CD14-positive monocyte (primary cell): ENCODE data around the gene SPRY1. TPM values are rescaled to one million over a fixed set of nuclear protein-coding genes. Genes with fewer than 3 reads are reported as not detected.

ENCODE experiments used
- DNase-seq, 3 donors: peaks; one replicate each; pipeline ENCODE4 v3.0.0-alpha.2; 2011 to 2022
- H2AFZ ChIP-seq: 2 replicates; pipeline ENCODE4 v1.6.0; 2012; ENCODE audit warnings: mild to moderate bottlenecking, low read depth, low read length, inconsistent platforms; ENCODE audit not compliant: insufficient read depth, poor library complexity, severe bottlenecking
- H3K27ac ChIP-seq, 2 donors: 1 replicate in 1 of 2; 2 replicates in 1 of 2; pipeline ENCODE4 v1.5.1; 2012 to 2013; ENCODE audit warnings: low read length in 2 of 2, control low read depth in 1 of 2, inconsistent platforms in 1 of 2, low read depth in 1 of 2, mild to moderate bottlenecking in 1 of 2
- H3K27me3 ChIP-seq, 2 donors: one replicate each; pipeline versions ENCODE4 v1.6.0 to v1.6.1; 2011 to 2013; ENCODE audit warnings: low read length in 2 of 2; ENCODE audit not compliant: control insufficient read depth in 2 of 2, insufficient read depth in 2 of 2
- H3K36me3 ChIP-seq, 2 donors: replicated peaks in 1 of 2; 1 replicate in 1 of 2; 2 replicates in 1 of 2; pipeline versions ENCODE4 v1.5.1 to v1.6.1; 2012 to 2013; ENCODE audit warnings: low read length in 2 of 2, control low read depth in 1 of 2, inconsistent platforms in 1 of 2, mild to moderate bottlenecking in 1 of 2; ENCODE audit not compliant: insufficient read depth in 2 of 2, control insufficient read depth in 1 of 2
- H3K4me1 ChIP-seq, 2 donors: 1 replicate in 1 of 2; 2 replicates in 1 of 2; pipeline versions ENCODE4 v1.5.1 to v1.6.1; 2012 to 2013; ENCODE audit warnings: low read length in 2 of 2, control low read depth in 1 of 2, inconsistent platforms in 1 of 2, mild to moderate bottlenecking in 1 of 2, moderate library complexity in 1 of 2; ENCODE audit not compliant: insufficient read depth in 2 of 2, control insufficient read depth in 1 of 2
- H3K4me2 ChIP-seq: replicated peaks from 2 replicates; pipeline ENCODE3; 2012; ENCODE audit warnings: low read length, moderate library complexity, mild to moderate bottlenecking; ENCODE audit not compliant: poor library complexity, severe bottlenecking; ENCODE audit errors: extremely low read depth
- H3K4me3 ChIP-seq, 3 experiments: fragments of 200-600 bp in 1 of 3; sonication (generic) in 1 of 3; replicated peaks in 1 of 3; 1 replicate in 2 of 3; 2 replicates in 1 of 3; pipeline ENCODE4 v1.5.1; 2011 to 2013; ENCODE audit warnings: low read length in 3 of 3, mild to moderate bottlenecking in 3 of 3, control low read depth in 2 of 3, low read depth in 2 of 3, inconsistent platforms in 1 of 3, moderate library complexity in 1 of 3
- H3K79me2 ChIP-seq: 2 replicates; pipeline ENCODE4 v1.6.0; 2012; ENCODE audit warnings: mild to moderate bottlenecking, control low read depth, inconsistent platforms, low read length, moderate library complexity; ENCODE audit not compliant: insufficient read depth
- H3K9ac ChIP-seq: 2 replicates; pipeline ENCODE4 v1.6.0; 2017; ENCODE audit warnings: low read length, mild to moderate bottlenecking; ENCODE audit not compliant: insufficient read depth, poor library complexity, severe bottlenecking
- H3K9me3 ChIP-seq, 2 donors: replicated peaks in 1 of 2; 1 replicate in 1 of 2; 2 replicates in 1 of 2; pipeline versions ENCODE4 v1.5.1 to v1.6.1; 2012 to 2013; ENCODE audit warnings: low read length in 2 of 2, control low read depth in 1 of 2; ENCODE audit not compliant: control insufficient read depth in 1 of 2, insufficient read depth in 1 of 2
- H4K20me1 ChIP-seq: 2 replicates; pipeline ENCODE4 v1.6.0; 2012; ENCODE audit warnings: mild to moderate bottlenecking, low read length, control low read depth, moderate library complexity; ENCODE audit not compliant: insufficient read depth
- H3K27ac Mint-ChIP-seq, 7 donors: one replicate each; pipeline ENCODE4 v1.8.0; 2020; ENCODE audit warnings: mild to moderate bottlenecking in 7 of 7, mixed read lengths in 7 of 7, moderate library complexity in 6 of 7, inconsistent platforms in 2 of 7
- H3K27me3 Mint-ChIP-seq, 3 donors: one replicate each; pipeline ENCODE4 v1.8.0; 2021 to 2022; ENCODE audit warnings: low read depth in 3 of 3, mild to moderate bottlenecking in 3 of 3, mixed read lengths in 3 of 3, moderate library complexity in 3 of 3, inconsistent platforms in 1 of 3
- H3K36me3 Mint-ChIP-seq, 2 donors: one replicate each; pipeline ENCODE4 v1.8.0; 2020; ENCODE audit warnings: mixed read lengths in 2 of 2, inconsistent platforms in 1 of 2, mild to moderate bottlenecking in 1 of 2
- H3K4me1 Mint-ChIP-seq: one replicate; pipeline ENCODE4 v1.8.0; 2020; ENCODE audit warnings: mild to moderate bottlenecking, mixed read lengths
- H3K4me3 Mint-ChIP-seq, 2 donors: one replicate each; pipeline ENCODE4 v1.8.0; 2020; ENCODE audit warnings: mild to moderate bottlenecking in 2 of 2, mixed read lengths in 2 of 2, moderate library complexity in 1 of 2
- H3K9me3 Mint-ChIP-seq, 7 donors: one replicate each; pipeline ENCODE4 v1.8.0; 2020 to 2022; ENCODE audit warnings: mixed read lengths in 7 of 7, mild to moderate bottlenecking in 6 of 7, moderate library complexity in 6 of 7, inconsistent platforms in 2 of 7
- WGBS: methylation state at CpG from one replicate; pipeline ENCODE4 v1.1.5; 2013; ENCODE audit warnings: missing lambda C conversion rate; ENCODE audit not compliant: insufficient coverage; 5-methylcytosine and 5-hydroxymethylcytosine counted together
- intact Hi-C, 2 donors: fragments of 100-400 bp; cut with micrococcal nuclease; formaldehyde crosslinking; loops; one replicate each; pipeline versions ENCODE4 v1.15.0 to v1.15.1; 2023
- polyA plus RNA-seq, 3 donors: library from polyadenylated mRNA; depleted of rRNA in 1 of 3; unstranded in 2 of 3; stranded (reverse) in 1 of 3; fragments of 300-500 nt in 2 of 3; fragments of >200 nt in 1 of 3; fragmentation: Illumina TruSeq in 2 of 3; gene quantifications; 1 replicate in 2 of 3; 2 replicates in 1 of 3; pipeline ENCODE4 v1.2.3, GENCODE V29; 2012 to 2021
- TF ChIP-seq, protein P1 (sequence below): fragments of 200-600 bp; IDR thresholded peaks from one replicate; pipeline ENCODE4 v1.8.0; 2022; ENCODE audit warnings: antibody characterized with exemption, mild to moderate bottlenecking

Gene SPRY1
- polyA plus RNA-seq, 3 donors: 1.1 to 3.7 (median 2.0) TPM

DNA sequence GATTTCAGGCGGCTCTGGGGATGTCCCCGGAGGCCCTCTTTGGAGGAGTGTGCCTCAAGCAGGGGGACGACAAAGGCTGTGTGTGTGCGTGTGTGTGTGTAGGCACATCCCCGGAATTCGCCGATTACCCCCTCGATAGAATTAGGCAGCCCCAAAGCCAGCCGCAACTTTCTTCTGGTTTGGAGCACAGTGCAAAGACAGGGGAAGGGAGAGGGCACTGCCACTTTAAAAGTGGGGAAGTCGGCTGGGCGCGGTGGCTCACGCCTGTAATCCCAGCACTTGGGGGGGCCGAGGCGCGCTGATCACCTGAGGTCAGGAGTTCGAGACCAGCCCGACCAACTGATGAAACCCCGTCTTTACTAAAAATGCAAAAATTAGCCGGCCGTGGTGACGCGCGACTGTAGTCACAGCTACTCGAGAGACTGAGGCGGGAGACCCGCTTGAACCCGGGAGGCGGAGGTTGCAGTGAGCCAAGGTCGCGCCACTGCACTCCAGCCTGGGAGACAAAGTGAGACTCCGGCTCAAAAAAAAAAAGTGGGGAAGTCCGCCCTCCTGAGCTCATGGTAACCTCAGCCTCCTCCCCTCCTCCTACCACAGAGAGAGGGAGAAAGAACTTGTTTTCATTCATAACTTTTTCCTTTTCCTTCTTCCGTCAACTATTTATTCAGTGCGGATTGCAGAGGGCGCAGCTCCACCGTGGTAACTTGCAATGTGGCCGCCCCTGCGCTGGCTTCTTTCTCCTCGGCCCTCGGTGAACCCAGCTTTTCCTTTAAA lies 2.4 kb downstream of the SPRY1 start:
- Histone ChIP-seq H3K27ac (no peak overlapping the region), H3K4me3 (peak overlapping the region; percentile 39 to 78 (median 53)), H3K4me2 (peak overlapping the region; percentile 87), H3K79me2 (no peaks in the 10 kb centered on the region), H3K4me1 (peaks cover 33 to 41% of the 10 kb centered on the region in 2 donors), H3K27me3 (peaks cover 14 to 38% of the 10 kb centered on the region in 2 donors), H3K9ac (peak overlapping the region; percentile 61), H2AFZ (peak overlapping the region; percentile 87), H3K36me3 (no peaks in the 10 kb centered on the region), H4K20me1 (no peaks in the 10 kb centered on the region), H3K9me3 (no peaks in the 10 kb centered on the region)
- 1% methylated on average over 29 of the region's 41 CpGs for WGBS
- Mint-ChIP-seq H3K4me1 (peaks cover 33% of the 10 kb centered on the region), H3K4me3 (peak overlapping the region; percentile 93 to 97), H3K27me3 (peaks cover 34 to 43% (median 35%) of the 10 kb centered on the region in 3 donors), H3K9me3 (peaks cover 0 to 17% (median 2%) of the 10 kb centered on the region in 7 donors), H3K36me3 (peaks cover 0 to 15% of the 10 kb centered on the region in 2 donors), H3K27ac (peak overlapping the region in 6 of 7 donors; percentile 75 to 84 (median 83))
- DNase-seq: peak in 2 of 3 donors; percentile 40 to 47
- TF ChIP-seq, protein P1, sequence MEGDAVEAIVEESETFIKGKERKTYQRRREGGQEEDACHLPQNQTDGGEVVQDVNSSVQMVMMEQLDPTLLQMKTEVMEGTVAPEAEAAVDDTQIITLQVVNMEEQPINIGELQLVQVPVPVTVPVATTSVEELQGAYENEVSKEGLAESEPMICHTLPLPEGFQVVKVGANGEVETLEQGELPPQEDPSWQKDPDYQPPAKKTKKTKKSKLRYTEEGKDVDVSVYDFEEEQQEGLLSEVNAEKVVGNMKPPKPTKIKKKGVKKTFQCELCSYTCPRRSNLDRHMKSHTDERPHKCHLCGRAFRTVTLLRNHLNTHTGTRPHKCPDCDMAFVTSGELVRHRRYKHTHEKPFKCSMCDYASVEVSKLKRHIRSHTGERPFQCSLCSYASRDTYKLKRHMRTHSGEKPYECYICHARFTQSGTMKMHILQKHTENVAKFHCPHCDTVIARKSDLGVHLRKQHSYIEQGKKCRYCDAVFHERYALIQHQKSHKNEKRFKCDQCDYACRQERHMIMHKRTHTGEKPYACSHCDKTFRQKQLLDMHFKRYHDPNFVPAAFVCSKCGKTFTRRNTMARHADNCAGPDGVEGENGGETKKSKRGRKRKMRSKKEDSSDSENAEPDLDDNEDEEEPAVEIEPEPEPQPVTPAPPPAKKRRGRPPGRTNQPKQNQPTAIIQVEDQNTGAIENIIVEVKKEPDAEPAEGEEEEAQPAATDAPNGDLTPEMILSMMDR: no peak
- intact Hi-C loops: loop anchor here (5.0 to 10.0 kb wide), 4 partner anchors 46 to 263 kb away; no protein-coding TSS in a partner anchor

DNA sequence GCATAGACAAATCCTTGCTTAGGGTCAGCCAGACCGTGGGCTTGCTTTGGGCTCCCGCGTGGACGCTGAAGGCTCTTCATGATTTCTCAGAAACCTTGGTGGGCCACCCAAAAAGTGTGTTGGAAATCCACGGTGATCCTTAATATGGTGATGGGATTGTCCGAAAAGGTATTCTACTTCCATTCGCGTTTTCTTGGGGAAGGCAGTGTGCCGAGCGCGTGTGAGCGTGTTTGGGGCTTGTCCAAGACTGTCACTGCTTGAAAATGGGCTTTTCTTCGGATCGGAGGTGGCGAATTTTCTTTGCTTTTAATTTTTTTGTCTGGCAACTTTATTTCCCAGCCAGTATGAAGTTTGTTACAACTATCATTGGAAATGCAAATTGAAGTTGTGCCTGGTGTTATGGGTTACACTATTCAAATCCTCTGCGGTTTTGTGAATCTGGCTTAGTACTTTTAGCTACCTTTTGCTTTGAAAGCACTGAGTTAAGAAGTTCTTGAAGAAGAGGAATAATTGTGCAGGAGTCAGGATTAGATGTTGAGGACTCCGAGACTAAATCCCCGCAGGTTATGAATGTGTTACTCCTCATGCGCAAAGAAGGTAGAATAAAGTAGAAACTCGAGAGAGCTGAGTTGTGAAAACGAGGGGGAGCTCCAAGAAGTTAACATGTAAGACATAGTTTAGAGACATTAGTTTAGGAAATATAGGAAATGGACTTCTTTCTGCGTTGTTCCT lies 3.2 kb downstream of the SPRY1 start:
- peak overlapping the region; percentile 87 for H2AFZ ChIP-seq
- H3K9ac ChIP-seq: peak overlapping the region; percentile 61
- no peaks in the 10 kb centered on the region for H3K79me2 ChIP-seq

More for the DNA sequence above, 3.2 kb downstream of the SPRY1 start:
- TF ChIP-seq, protein P1: no peak
- H3K4me3 ChIP-seq: peak overlapping the region; percentile 39 to 78 (median 53)
- under 1% methylated on average over 15 of the region's 22 CpGs for WGBS
- H3K4me2 ChIP-seq: peak overlapping the region; percentile 87
- intact Hi-C loops: loop anchor here (5.0 to 10.0 kb wide), 4 partner anchors 45 to 263 kb away; no protein-coding TSS in a partner anchor
- Mint-ChIP-seq H3K27me3 (peaks cover 33 to 40% (median 34%) of the 10 kb centered on the region in 3 donors), H3K27ac (peak overlapping the region in 4 of 7 donors; percentile 36 to 84 (median 58)), H3K4me3 (peak overlapping the region; percentile 93 to 97), H3K36me3 (peaks cover 0 to 15% of the 10 kb centered on the region in 2 donors), H3K4me1 (peaks cover 33% of the 10 kb centered on the region), H3K9me3 (peaks cover 0 to 17% (median 2%) of the 10 kb centered on the region in 7 donors)
- H3K9me3 ChIP-seq: no peaks in the 10 kb centered on the region
- DNase-seq: no peak
- H3K27ac ChIP-seq: no peak overlapping the region
- H3K36me3 ChIP-seq: no peaks in the 10 kb centered on the region
- peaks cover 14 to 38% of the 10 kb centered on the region in 2 donors for H3K27me3 ChIP-seq
- H3K4me1 ChIP-seq: peaks cover 33 to 41% of the 10 kb centered on the region in 2 donors
- no peaks in the 10 kb centered on the region for H4K20me1 ChIP-seq
